AG09309 (cell line): ENCODE data around the gene PLPP4.

Experiments used
- DNase-seq: peaks from one replicate; pipeline ENCODE4 v3.0.0-alpha.2; 2010; ENCODE audit warnings: low read depth
- H3K4me3 ChIP-seq: 2 replicates; pipeline ENCODE4 v1.5.1; 2011; ENCODE audit warnings: mild to moderate bottlenecking, low read depth, low read length, moderate library complexity; ENCODE audit not compliant: control insufficient read depth
- CTCF ChIP-seq: IDR thresholded peaks from 2 replicates; pipeline ENCODE4 v1.5.1; 2011; ENCODE audit warnings: mild to moderate bottlenecking, low read depth, low read length, inconsistent platforms; ENCODE audit not compliant: insufficient read depth, control insufficient read depth; ENCODE audit errors: missing control alignments

The PLPP4 gene

DNA sequence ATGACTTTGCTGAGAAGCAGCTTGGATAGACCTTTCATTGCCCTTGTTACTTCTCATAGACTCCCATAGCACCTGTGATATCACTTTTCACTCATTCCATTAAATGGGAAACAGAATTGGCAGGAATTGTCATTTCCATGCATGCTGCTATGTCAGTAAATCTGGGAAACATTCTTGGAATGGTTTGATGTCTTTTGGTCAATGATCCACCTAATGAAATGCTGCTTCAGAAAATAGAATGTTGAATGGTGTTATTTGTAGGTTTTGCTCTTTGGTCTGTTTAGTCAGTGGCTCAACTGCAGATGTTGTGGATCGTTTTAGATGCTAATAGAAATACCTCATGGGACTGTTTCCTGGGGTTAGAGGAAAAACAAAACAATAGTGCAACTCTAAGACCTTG is 127.8 kb downstream of the PLPP4 start:
- no peak for DNase-seq
- no peak for TF ChIP-seq CTCF
- no peak overlapping the region for H3K4me3 ChIP-seq

- no peak for TF ChIP-seq CTCF
- no peak for DNase-seq
- H3K4me3 ChIP-seq, result no peak overlapping the region
Measured at GRCh38 chr10:120586471-120586872, 129.4 kb downstream of the PLPP4 start.

- no peak for DNase-seq
- H3K4me3 ChIP-seq, result no peak overlapping the region
- no peak for TF ChIP-seq CTCF
Measured at GRCh38 chr10:120587061-120587460, 130.0 kb downstream of the PLPP4 start.

DNA sequence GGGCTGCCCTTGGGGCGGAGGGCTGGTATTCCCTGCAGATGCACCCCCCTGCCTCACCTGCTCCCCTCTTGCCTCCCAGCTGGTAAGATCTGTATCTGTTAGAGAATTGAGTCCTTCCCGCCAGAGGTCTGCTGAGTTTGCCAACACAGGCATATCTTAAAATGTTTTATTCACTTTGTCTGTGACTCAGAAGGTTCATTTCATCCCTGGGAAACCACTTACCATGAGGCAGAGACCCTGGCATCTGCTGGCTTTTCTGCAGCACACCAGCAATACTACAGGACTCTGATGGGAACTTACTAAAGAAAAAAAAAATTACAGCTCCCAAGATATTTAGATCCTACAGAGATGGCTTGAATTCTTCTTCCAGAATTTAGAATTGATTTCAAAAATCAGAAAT is 131.3 kb downstream of the PLPP4 start:
- no peak for TF ChIP-seq CTCF
- no peak for DNase-seq

DNA sequence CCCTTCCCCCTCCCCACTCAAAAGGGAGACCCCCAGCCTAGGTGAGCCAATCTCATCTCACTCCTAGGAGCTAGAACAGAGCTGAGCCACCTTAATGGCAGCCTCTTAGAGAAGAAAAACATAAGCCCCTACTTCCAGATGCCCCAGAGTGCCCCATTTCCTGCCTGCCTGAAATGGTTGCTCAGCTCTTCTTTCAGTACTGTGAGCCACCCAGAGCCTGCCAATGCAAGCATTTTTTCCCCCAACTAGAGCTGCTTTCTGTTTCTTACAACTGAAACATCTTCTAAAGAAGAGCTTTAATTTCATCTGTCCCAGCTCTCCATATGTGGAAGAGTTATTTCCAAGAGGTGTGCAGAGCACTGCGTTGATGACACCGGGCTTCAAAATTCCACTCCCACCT is 136.7 kb downstream of the PLPP4 start:
- DNase-seq, result no peak
- TF ChIP-seq CTCF, result no peak
- H3K4me3 ChIP-seq, result no peak overlapping the region

More for the DNA sequence above, 131.3 kb downstream of the PLPP4 start:
- H3K4me3 ChIP-seq, result no peak overlapping the region

GRCh38 chr10:120597902-120598301 is 140.9 kb downstream of the PLPP4 start:
- no peak overlapping the region for H3K4me3 ChIP-seq
- no peak for DNase-seq
- TF ChIP-seq CTCF, result no peak

DNA sequence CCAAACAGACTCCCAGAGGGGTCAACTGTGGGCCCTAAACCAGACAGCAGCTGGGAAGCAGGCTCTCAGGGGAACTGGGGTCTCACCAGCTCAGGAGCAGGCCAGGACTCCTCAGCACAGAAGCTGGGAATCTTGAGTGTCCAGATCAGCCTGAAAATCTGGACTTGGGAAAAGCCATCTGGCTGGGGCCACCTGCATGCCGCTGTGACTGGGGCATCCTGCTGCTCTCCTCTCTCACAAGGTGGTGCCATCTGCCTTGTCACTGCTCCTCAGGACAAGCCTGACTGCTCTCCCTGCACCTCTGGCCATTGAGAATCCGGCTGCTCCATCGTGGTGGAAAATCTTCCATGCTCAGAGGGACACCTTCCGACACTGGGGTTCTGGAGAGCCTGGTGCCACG is 141.4 kb downstream of the PLPP4 start:
- no peak for TF ChIP-seq CTCF
- no peak overlapping the region for H3K4me3 ChIP-seq
- no peak for DNase-seq
